ENCODE measurements around the gene TXNIP. TPM values are rescaled to one million over a fixed set of nuclear protein-coding genes. Genes with fewer than 3 reads are reported as not detected.

Gene TXNIP
- total and polyA plus RNA-seq, 7 experiments from 2014 or later = 498 to 5,430 (median 675) TPM

- intact Hi-C loops (cut with micrococcal nuclease) = no loop called here
- H3K27me3 ChIP-seq (ENCODE audit: control insufficient read depth in 2 of 2, insufficient read depth in 2 of 2, low read length in 2 of 2) = peaks cover 10 to 16% of the 10 kb centered on the region in 2 donors
- H3K9me3 Mint-ChIP-seq = peaks cover 0 to 2% (median 0%) of the 10 kb centered on the region in 11 donors
- no peak within 1 kb of the TSS for H3K4me3 ChIP-seq (ENCODE audit: low read length)
- peaks cover 4 to 7% of the 10 kb centered on the region in 2 donors for H3K4me1 ChIP-seq (ENCODE audit: control insufficient read depth in 2 of 2, insufficient read depth in 2 of 2, low read length in 2 of 2)
- ATAC-seq (no peak), DNase-seq (no peak)
- peaks cover 0 to 13% (median 10%) of the 10 kb centered on the region in 7 donors for H3K4me1 Mint-ChIP-seq
- peaks cover 38 to 86% (median 56%) of the 10 kb centered on the region in 5 donors for H3K27me3 Mint-ChIP-seq
- peak within 1 kb of the TSS in 1 of 9 donors; percentile 17 for H3K27ac Mint-ChIP-seq
- H3K27ac ChIP-seq (ENCODE audit: low read depth, low read length) = no peak within 1 kb of the TSS
- H3K36me3 Mint-ChIP-seq = peaks cover 0 to 3% (median 0%) of the 10 kb centered on the region in 5 donors
- ChIA-PET CTCF (interaction anchor here (0.6 to 1.9 kb wide), 5 partner anchors 13 to 176 kb away, joined by 3 to 7 read pairs (median 3); partner anchors contain the start of gene NUDT17), POLR2A (interaction anchor here (1.2 to 35.8 kb wide), 2 partner anchors 35 to 104 kb away, joined by 4 to 1779 read pairs; partner anchors contain the start of genes PEX11B and TXNIP)
- H3K4me3 Mint-ChIP-seq = no peak within 1 kb of the TSS
- H3K36me3 ChIP-seq (ENCODE audit: control insufficient read depth in 2 of 3, insufficient read depth in 3 of 3, low read length in 3 of 3) = no peaks in the 10 kb centered on the region
- no peaks in the 10 kb centered on the region for H3K9me3 ChIP-seq (ENCODE audit: control insufficient read depth in 2 of 3, low read length in 3 of 3)
Measured at GRCh38 chr1:146021622-146022402, 25.4 kb upstream of the TXNIP start, which contains the start of gene HJV. Gene HJV (minus strand): TSS chr1:146021735. CDS start chr1:146020231, 1,504 bp downstream.

- ATAC-seq (no peak), DNase-seq (no peak)
- no peak overlapping the region for H3K27ac Mint-ChIP-seq
- CTCF ChIA-PET = interaction anchor here (1.8 to 1.9 kb wide), 2 partner anchors 14 to 45 kb away, joined by 5 to 7 read pairs; no protein-coding TSS in a partner anchor
- Histone ChIP-seq H3K27ac (ENCODE audit: low read depth, low read length) (no peak overlapping the region), H3K4me3 (ENCODE audit: low read length) (no peak overlapping the region), H3K4me1 (ENCODE audit: control insufficient read depth in 2 of 2, insufficient read depth in 2 of 2, low read length in 2 of 2) (peaks cover 4 to 7% of the 10 kb centered on the region in 2 donors), H3K9me3 (ENCODE audit: control insufficient read depth in 2 of 3, low read length in 3 of 3) (no peaks in the 10 kb centered on the region), H3K36me3 (ENCODE audit: control insufficient read depth in 2 of 3, insufficient read depth in 3 of 3, low read length in 3 of 3) (no peaks in the 10 kb centered on the region), H3K27me3 (ENCODE audit: control insufficient read depth in 2 of 2, insufficient read depth in 2 of 2, low read length in 2 of 2) (peaks cover 10 to 16% of the 10 kb centered on the region in 2 donors)
- peaks cover 38 to 85% (median 56%) of the 10 kb centered on the region in 5 donors for H3K27me3 Mint-ChIP-seq
- peaks cover 0 to 13% (median 10%) of the 10 kb centered on the region in 7 donors for H3K4me1 Mint-ChIP-seq
- H3K4me3 Mint-ChIP-seq = no peak overlapping the region
- intact Hi-C loops (cut with micrococcal nuclease) = no loop called here
- POLR2A ChIA-PET = interaction anchor here (1.2 to 35.8 kb wide), 2 partner anchors 34 to 103 kb away, joined by 4 to 1779 read pairs; partner anchors contain the start of genes PEX11B and TXNIP
- peaks cover 0 to 3% (median 0%) of the 10 kb centered on the region in 5 donors for H3K36me3 Mint-ChIP-seq
- peaks cover 0 to 2% (median 0%) of the 10 kb centered on the region in 11 donors for H3K9me3 Mint-ChIP-seq
Measured at GRCh38 chr1:146021050-146021445, 24.7 kb upstream of the TXNIP start.

GRCh38 chr1:146020058-146021049 is 24.0 kb upstream of the TXNIP start:
- Mint-ChIP-seq H3K4me3 (peak overlapping the region in 5 of 10 donors; percentile 31 to 63 (median 49)), H3K27ac (no peak overlapping the region), H3K27me3 (peaks cover 38 to 82% (median 56%) of the 10 kb centered on the region in 5 donors), H3K9me3 (peaks cover 0 to 2% (median 0%) of the 10 kb centered on the region in 11 donors), H3K36me3 (peaks cover 0 to 3% (median 0%) of the 10 kb centered on the region in 5 donors), H3K4me1 (peaks cover 0 to 13% (median 10%) of the 10 kb centered on the region in 7 donors)
- intact Hi-C loops (cut with micrococcal nuclease) = no loop called here
- H3K27ac ChIP-seq (ENCODE audit: low read depth, low read length) = no peak overlapping the region
- ATAC-seq (no peak), DNase-seq (no peak)
- peaks cover 10 to 16% of the 10 kb centered on the region in 2 donors for H3K27me3 ChIP-seq (ENCODE audit: control insufficient read depth in 2 of 2, insufficient read depth in 2 of 2, low read length in 2 of 2)
- no peak overlapping the region for H3K4me3 ChIP-seq (ENCODE audit: low read length)
- no peaks in the 10 kb centered on the region for H3K9me3 ChIP-seq (ENCODE audit: control insufficient read depth in 2 of 3, low read length in 3 of 3)
- POLR2A ChIA-PET = interaction anchor here (1.1 to 35.8 kb wide), 2 partner anchors 34 to 175 kb away, joined by 3 to 1779 read pairs; partner anchors contain the start of genes NUDT17 and TXNIP
- H3K36me3 ChIP-seq (ENCODE audit: control insufficient read depth in 2 of 3, insufficient read depth in 3 of 3, low read length in 3 of 3) = no peaks in the 10 kb centered on the region
- H3K4me1 ChIP-seq (ENCODE audit: control insufficient read depth in 2 of 2, insufficient read depth in 2 of 2, low read length in 2 of 2) = peaks cover 4 to 7% of the 10 kb centered on the region in 2 donors
- CTCF ChIA-PET = interaction anchor here (1.8 to 1.9 kb wide), 2 partner anchors 15 to 44 kb away, joined by 5 to 7 read pairs; no protein-coding TSS in a partner anchor

- CTCF ChIA-PET = interaction anchor here (3.5 kb wide), 1 partner anchor 174 kb away, joined by 13 read pairs; the partner anchor contains the start of gene NUDT17
- peak overlapping the region in 9 of 10 donors; percentile 5 to 63 (median 49) for H3K4me3 Mint-ChIP-seq
- H3K36me3 ChIP-seq (ENCODE audit: control insufficient read depth in 2 of 3, insufficient read depth in 3 of 3, low read length in 3 of 3) = no peaks in the 10 kb centered on the region
- peaks cover 0 to 13% (median 10%) of the 10 kb centered on the region in 7 donors for H3K4me1 Mint-ChIP-seq
- peaks cover 10 to 15% of the 10 kb centered on the region in 2 donors for H3K27me3 ChIP-seq (ENCODE audit: control insufficient read depth in 2 of 2, insufficient read depth in 2 of 2, low read length in 2 of 2)
- peak overlapping the region in 2 of 9 donors; percentile 13 to 50 for H3K27ac Mint-ChIP-seq
- no peak overlapping the region for H3K27ac ChIP-seq (ENCODE audit: low read depth, low read length)
- POLR2A ChIA-PET = interaction anchor here (1.1 to 35.8 kb wide), 3 partner anchors 33 to 174 kb away, joined by 3 to 1779 read pairs (median 11); partner anchors contain the start of genes ANKRD34A, NUDT17, POLR3GL and TXNIP
- H3K4me3 ChIP-seq (ENCODE audit: low read length) = no peak overlapping the region
- peak; percentile 31 for ATAC-seq
- intact Hi-C loops (cut with micrococcal nuclease) = no loop called here
- H3K36me3 Mint-ChIP-seq = peaks cover 0 to 3% (median 0%) of the 10 kb centered on the region in 5 donors
- H3K9me3 ChIP-seq (ENCODE audit: control insufficient read depth in 2 of 3, low read length in 3 of 3) = no peaks in the 10 kb centered on the region
- peaks cover 4 to 7% of the 10 kb centered on the region in 2 donors for H3K4me1 ChIP-seq (ENCODE audit: control insufficient read depth in 2 of 2, insufficient read depth in 2 of 2, low read length in 2 of 2)
- no peak for DNase-seq
- peaks cover 38 to 80% (median 56%) of the 10 kb centered on the region in 5 donors for H3K27me3 Mint-ChIP-seq
- H3K9me3 Mint-ChIP-seq = peaks cover 0 to 2% (median 0%) of the 10 kb centered on the region in 11 donors
Measured at GRCh38 chr1:146019231-146020057, 23.1 kb upstream of the TXNIP start.

GRCh38 chr1:146016891-146017290 is 20.5 kb upstream of the TXNIP start:
- Mint-ChIP-seq H3K27me3 (peaks cover 35 to 69% (median 40%) of the 10 kb centered on the region in 5 donors), H3K36me3 (peaks cover 0 to 3% (median 0%) of the 10 kb centered on the region in 5 donors), H3K9me3 (peaks cover 0 to 2% (median 0%) of the 10 kb centered on the region in 11 donors), H3K4me1 (peaks cover 4 to 19% (median 17%) of the 10 kb centered on the region in 7 donors), H3K27ac (no peak overlapping the region), H3K4me3 (no peak overlapping the region)
- Histone ChIP-seq H3K4me1 (ENCODE audit: control insufficient read depth in 2 of 2, insufficient read depth in 2 of 2, low read length in 2 of 2) (peaks cover 4 to 7% of the 10 kb centered on the region in 2 donors), H3K27me3 (ENCODE audit: control insufficient read depth in 2 of 2, insufficient read depth in 2 of 2, low read length in 2 of 2) (peaks cover 10 to 11% of the 10 kb centered on the region in 2 donors), H3K4me3 (ENCODE audit: low read length) (no peak overlapping the region), H3K27ac (ENCODE audit: low read depth, low read length) (no peak overlapping the region), H3K36me3 (ENCODE audit: control insufficient read depth in 2 of 3, insufficient read depth in 3 of 3, low read length in 3 of 3) (no peaks in the 10 kb centered on the region), H3K9me3 (ENCODE audit: control insufficient read depth in 2 of 3, low read length in 3 of 3) (no peaks in the 10 kb centered on the region)
- intact Hi-C loops (cut with micrococcal nuclease) = no loop called here
- ATAC-seq (no peak), DNase-seq (no peak)
- ChIA-PET CTCF (interaction anchor here (0.8 to 3.5 kb wide), 5 partner anchors 9 to 171 kb away, joined by 3 to 13 read pairs (median 3); partner anchors contain the start of gene NUDT17), POLR2A (interaction anchor here (0.9 to 35.8 kb wide), 5 partner anchors 18 to 89 kb away, joined by 3 to 1779 read pairs (median 5); partner anchors contain the start of genes ANKRD34A, POLR3GL, RBM8A and TXNIP)

Data from naive thymus-derived CD4-positive, alpha-beta T cell (primary cell).